ENCODE results near the gene PTPRF.

PTPRF gene

GRCh38 chr1:43659212-43660166 lies 128.8 kb downstream of the PTPRF start:
- DNase-seq = no peak

DNA sequence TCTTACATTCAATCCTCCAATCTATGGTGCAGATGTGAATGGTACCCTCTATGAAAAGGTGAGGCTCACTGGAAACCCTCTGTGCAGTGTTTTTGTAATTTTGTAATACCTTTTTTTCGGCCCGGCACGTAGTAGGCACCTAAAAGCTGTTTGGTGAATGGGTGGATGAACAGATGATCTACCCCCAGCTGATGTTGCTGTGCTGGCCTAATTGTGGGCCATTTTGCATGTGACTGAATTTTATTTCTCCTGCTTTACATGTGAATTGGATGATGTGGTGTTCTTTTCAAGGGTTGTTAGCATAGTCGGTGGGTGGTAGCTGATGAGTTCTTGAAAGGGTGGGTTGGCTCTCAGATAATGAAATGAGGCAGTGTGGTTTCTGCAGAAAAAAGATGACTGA lies 129.7 kb downstream of the PTPRF start:
- no peak for DNase-seq

DNA sequence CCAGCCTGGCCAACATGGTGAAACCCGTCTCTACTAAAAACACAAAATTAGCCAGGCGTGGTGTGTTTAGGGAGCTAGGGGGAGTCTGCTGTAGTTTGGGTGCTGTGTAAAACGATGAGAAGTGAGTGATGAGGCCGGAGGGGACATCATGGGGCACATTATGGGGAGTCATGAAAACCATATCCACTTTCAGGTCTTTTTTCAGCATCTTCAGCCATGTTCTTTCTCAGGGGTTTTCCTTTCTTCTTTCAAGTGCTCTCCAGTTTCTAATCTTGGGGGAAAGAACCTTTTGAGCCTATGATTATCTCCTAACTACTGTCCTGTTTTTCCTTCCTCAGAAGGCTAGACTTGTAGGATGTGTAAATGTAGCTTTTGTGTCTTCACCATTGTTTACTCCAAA lies 133.7 kb downstream of the PTPRF start:
- DNase-seq = no peak

DNA sequence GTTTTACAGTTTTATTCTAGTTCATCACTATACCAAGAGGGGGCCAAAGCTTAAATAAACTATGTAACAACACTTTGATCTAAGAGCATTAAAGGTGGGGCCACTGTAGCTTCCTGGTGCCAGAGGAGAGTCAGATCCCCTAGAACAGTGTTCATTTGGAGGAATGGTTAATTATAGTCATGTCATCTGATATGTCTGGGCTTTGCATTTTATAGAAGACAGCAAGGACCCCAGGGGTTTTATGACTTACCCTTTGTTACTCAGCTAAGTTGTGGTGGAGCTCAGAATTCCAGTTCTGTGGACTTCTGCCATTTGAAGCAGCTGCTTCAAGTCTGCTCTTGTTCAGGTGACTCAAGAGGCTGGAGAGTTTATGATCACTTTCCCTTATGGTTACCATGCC lies 135.9 kb downstream of the PTPRF start:
- no peak for DNase-seq

- DNase-seq = no peak
Measured at GRCh38 chr1:43668956-43669355, 138.3 kb downstream of the PTPRF start.

- DNase-seq = no peak
Measured at GRCh38 chr1:43669878-43670277, 139.2 kb downstream of the PTPRF start.

GRCh38 chr1:43671193-43671592 lies 140.5 kb downstream of the PTPRF start:
- no peak for DNase-seq

DNA sequence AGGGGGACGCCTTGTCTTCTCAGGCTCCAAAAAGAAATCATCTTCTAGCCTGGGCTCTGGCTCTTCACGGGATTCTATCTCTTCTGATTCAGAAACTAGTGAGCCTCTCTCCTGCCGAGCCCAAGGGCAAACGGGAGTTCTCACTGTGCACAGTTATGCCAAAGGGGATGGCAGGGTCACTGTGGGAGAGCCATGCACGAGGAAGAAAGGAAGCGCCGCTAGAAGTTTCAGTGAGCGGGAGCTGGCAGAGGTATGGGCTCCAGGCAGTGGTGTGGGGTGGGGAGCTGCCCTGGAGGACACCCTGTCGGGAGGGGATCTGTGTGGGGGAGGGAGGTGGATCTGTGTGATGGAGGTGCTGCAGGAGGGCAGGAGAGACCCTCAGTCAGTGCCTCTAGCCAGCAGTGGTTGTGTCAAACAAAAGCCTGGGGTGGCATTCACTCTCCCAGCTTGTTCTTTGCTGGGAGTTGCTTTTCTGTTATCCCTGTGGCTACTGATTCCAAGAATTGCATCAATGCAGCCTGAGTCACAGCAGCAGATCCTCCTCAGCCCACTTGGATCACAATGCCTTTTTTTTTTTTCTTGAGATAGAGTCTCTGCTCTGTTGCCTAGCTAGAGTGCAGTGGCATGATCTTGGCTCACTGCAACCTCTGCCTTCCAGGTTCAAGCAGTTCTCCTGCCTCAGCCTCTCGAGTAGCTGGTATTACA lies 141.1 kb downstream of the PTPRF start:
- DNase-seq = peak in 2 of 56 donors; percentile 17 to 36

GRCh38 chr1:43673261-43673660 lies 142.6 kb downstream of the PTPRF start:
- DNase-seq = no peak
